Activated CD4-positive, alpha-beta T cell treated with anti-CD3 and anti-CD28 coated beads, Interleukin-2, amount 10 ng/mL, durations not matched to agents 7 days and 5 days (primary cell): ENCODE data around the gene COL13A1. TPM values are rescaled to one million over a fixed set of nuclear protein-coding genes. Genes with fewer than 3 reads are reported as not detected.

ENCODE experiments used
- CTCF ChIA-PET: fragments of 350-600 bp; sonication (Branson Sonifier 250); formaldehyde crosslinking; loops from one replicate; lab custom pipeline; 2021; ENCODE audit warnings: antibody characterized with exemption; lab: Charles Lee
- POLR2A ChIA-PET: fragments of 350-600 bp; sonication (Branson Sonifier 250); formaldehyde crosslinking; loops from one replicate; lab custom pipeline; 2021; ENCODE audit warnings: antibody characterized with exemption; lab: Charles Lee
- DNase-seq: peaks from one replicate; pipeline ENCODE4 v3.0.0-alpha.2; 2020
- H3K27ac Mint-ChIP-seq: one replicate; pipeline ENCODE4 v1.8.0; 2021; ENCODE audit warnings: mild to moderate bottlenecking, moderate library complexity, mixed read lengths
- H3K27me3 Mint-ChIP-seq: one replicate; pipeline ENCODE4 v1.8.0; 2021; ENCODE audit warnings: mixed read lengths
- H3K36me3 Mint-ChIP-seq: one replicate; pipeline ENCODE4 v1.8.0; 2021; ENCODE audit warnings: low read depth, mixed read lengths
- H3K4me1 Mint-ChIP-seq: one replicate; pipeline ENCODE4 v1.8.0; 2021; ENCODE audit warnings: mixed read lengths
- H3K4me3 Mint-ChIP-seq: one replicate; pipeline ENCODE4 v1.8.0; 2021; ENCODE audit warnings: mild to moderate bottlenecking, moderate library complexity, mixed read lengths
- H3K9me3 Mint-ChIP-seq: one replicate; pipeline ENCODE4 v1.8.0; 2021; ENCODE audit warnings: mixed read lengths
- total RNA-seq, 2 experiments: library from RNA; stranded (reverse); gene quantifications; one replicate each; pipeline ENCODE4 v1.2.3, GENCODE V29; 2021

Gene COL13A1
- total RNA-seq, 2 experiments from 2014 or later = not detected

DNA sequence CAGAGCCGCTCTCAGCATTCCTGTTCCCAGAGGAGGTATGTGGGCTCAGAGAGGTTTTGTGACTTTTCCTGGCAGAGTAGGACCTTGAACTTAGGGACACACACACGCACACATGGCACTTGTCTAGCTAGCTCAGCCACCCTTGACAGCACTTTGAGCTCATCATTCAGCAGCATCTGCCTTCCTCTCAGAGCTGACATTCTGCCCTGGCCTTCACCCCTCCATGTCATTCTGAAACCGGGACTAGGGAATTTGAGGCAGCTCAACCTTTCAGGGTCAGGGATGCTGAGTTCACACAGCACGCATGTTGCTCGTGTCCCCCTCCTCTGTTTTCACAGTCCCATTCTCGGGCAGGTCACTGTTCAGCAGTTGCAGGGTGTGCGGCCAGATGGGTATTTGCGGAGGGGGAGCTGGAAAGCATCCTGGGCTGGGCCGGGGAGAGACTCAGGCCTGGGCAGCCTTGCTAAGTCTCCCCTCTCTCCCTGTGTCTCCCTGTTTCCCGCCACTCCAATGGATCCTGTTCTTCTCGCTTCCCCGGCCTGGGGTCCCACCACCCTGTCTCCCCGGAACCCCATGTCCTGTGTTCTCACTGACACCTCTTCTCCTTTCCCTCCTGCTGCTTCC lies 78.0 kb downstream of the COL13A1 start:
- no peaks in the 10 kb centered on the region for H3K4me1 Mint-ChIP-seq

DNA sequence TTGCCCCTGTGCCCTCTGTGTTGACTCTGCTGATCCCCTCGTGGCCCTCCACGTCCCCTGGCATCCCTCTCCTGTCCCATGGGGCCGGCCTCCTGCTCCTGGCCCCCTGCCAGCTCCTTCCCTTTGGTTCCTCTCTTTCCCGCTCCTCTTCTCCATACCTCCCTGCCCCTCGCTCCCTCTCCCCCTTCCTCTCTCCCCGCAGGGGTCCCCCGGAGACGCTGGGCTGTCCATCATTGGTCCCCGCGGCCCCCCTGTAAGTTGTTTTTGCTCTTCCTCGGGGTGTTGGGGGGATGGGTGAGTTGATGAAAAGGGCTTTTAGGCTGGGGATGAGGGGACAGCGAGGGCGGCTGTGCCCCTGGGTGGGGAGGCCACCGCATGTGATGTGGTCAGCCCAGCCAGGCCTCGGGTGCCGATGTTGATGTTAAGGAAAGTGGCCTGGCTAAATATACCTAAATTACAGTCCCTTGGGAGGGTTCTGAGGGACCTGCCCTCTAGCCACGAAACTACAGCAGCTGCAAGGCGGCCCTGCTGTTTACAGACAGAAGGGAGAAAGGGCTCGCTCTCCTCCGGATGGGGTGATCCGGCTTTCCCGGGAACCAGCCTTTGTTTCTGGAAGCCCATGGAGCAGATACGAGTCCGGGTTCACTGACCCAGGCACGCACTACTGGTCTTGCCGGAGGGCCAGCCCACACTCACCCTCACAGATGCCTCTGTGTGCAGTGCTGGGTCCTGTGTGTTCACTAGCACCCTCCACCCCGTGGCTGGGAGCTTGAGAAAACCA lies 78.8 kb downstream of the COL13A1 start:
- Mint-ChIP-seq H3K27me3 (peaks cover 2% of the 10 kb centered on the region), H3K4me3 (no peak overlapping the region), H3K4me1 (no peaks in the 10 kb centered on the region), H3K27ac (no peak overlapping the region), H3K36me3 (no peaks in the 10 kb centered on the region), H3K9me3 (no peaks in the 10 kb centered on the region)
- DNase-seq = no peak
- ChIA-PET POLR2A (no interaction called here), CTCF (no interaction called here)

More for the DNA sequence above, 78.0 kb downstream of the COL13A1 start:
- ChIA-PET CTCF (interaction anchor here (0.9 kb wide), 1 partner anchor 9 kb away, joined by 3 read pairs; no protein-coding TSS in a partner anchor), POLR2A (no interaction called here)
- no peaks in the 10 kb centered on the region for H3K36me3 Mint-ChIP-seq
- H3K4me3 Mint-ChIP-seq = no peak overlapping the region
- no peak overlapping the region for H3K27ac Mint-ChIP-seq
- H3K9me3 Mint-ChIP-seq = no peaks in the 10 kb centered on the region
- H3K27me3 Mint-ChIP-seq = peaks cover 2% of the 10 kb centered on the region
- no peak for DNase-seq

DNA sequence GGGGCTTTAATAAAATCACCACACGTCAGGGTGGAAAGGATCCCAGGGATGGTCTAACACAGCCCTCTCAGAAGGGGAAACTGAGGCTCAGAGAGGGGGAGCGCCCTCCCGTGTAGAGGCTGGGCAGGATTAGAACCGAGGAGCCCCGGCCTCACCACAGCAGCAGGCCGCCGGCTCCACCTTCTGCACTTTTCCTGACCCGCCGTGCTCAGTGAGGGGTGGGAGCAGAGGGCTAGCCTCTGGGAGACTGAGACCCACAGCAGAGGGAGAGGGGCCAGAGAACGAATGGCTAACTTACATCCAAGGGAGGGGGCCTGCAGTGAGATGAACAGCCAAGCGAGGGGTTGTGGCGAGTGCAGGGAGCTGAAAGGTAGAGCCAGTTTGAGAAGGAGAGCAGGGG lies 79.5 kb downstream of the COL13A1 start:
- no peak for DNase-seq
- H3K27ac Mint-ChIP-seq = no peak overlapping the region
- H3K4me3 Mint-ChIP-seq = no peak overlapping the region
- no peaks in the 10 kb centered on the region for H3K9me3 Mint-ChIP-seq
- ChIA-PET POLR2A (no interaction called here), CTCF (no interaction called here)
- no peaks in the 10 kb centered on the region for H3K4me1 Mint-ChIP-seq
- H3K27me3 Mint-ChIP-seq = peaks cover 4% of the 10 kb centered on the region
- no peaks in the 10 kb centered on the region for H3K36me3 Mint-ChIP-seq

DNA sequence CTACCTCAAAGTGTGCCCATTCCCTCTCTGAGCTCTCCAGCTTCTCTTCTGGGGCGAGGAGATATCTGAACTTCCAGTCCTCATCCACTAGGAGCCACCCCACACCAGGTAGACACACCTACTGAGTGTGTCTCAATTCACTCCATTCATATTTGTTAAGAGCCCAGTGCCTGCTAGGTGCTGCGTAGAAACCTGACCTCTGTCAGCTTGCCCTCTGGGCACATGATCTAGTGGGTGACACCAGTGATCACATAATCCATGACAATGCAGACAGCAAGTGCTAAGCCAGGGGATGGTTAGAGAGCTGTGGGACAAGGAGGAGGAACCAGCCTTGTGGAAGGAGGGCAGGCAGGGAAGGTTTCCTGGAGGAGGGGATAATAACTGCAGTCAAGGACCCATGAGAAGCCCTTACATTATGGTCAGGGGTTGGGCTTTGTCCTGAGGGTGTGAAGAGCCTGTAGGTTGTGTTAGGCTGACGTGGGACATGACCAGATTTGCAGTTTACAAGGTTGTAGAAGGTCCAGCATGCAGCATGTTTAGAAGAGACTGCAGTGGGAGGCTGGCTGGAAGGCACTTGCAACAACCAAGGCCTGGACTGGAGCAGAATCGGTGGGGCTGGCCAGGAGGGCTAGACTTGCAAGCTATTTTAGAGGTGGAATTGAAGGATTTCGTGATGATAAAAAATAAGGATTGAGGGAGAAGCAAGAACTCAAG lies 81.8 kb downstream of the COL13A1 start:
- ChIA-PET POLR2A (no interaction called here), CTCF (interaction anchor here (0.9 kb wide), 1 partner anchor 75 kb away, joined by 3 read pairs; no protein-coding TSS in a partner anchor)
- H3K27me3 Mint-ChIP-seq = peaks cover 4% of the 10 kb centered on the region
- H3K4me3 Mint-ChIP-seq = no peak overlapping the region
- H3K9me3 Mint-ChIP-seq = no peaks in the 10 kb centered on the region
- H3K27ac Mint-ChIP-seq = no peak overlapping the region
- no peaks in the 10 kb centered on the region for H3K36me3 Mint-ChIP-seq
- no peak for DNase-seq
- H3K4me1 Mint-ChIP-seq = no peaks in the 10 kb centered on the region

DNA sequence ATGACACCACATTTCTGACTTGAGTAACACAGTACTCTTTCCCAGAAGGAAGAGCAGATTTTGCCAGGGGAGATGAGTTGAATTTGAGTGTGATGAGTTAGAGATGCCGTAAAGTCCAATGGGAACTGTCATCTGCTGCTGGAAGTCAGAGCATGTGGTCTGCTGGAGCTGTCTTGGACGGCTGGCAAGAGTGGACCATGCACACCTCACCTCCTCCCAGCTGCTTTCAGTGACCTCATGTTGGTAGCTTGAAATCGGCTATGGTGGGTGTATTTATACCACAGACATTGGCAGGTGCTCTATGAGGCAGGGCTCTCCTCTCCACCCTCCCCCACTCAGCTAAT lies 82.3 kb downstream of the COL13A1 start:
- no peaks in the 10 kb centered on the region for H3K9me3 Mint-ChIP-seq
- ChIA-PET CTCF (interaction anchor here (0.9 kb wide), 1 partner anchor 74 kb away, joined by 3 read pairs; no protein-coding TSS in a partner anchor), POLR2A (no interaction called here)
- no peak overlapping the region for H3K27ac Mint-ChIP-seq
- no peak overlapping the region for H3K4me3 Mint-ChIP-seq
- DNase-seq = no peak
- H3K4me1 Mint-ChIP-seq = no peaks in the 10 kb centered on the region
- no peaks in the 10 kb centered on the region for H3K36me3 Mint-ChIP-seq
- peaks cover 4% of the 10 kb centered on the region for H3K27me3 Mint-ChIP-seq

DNA sequence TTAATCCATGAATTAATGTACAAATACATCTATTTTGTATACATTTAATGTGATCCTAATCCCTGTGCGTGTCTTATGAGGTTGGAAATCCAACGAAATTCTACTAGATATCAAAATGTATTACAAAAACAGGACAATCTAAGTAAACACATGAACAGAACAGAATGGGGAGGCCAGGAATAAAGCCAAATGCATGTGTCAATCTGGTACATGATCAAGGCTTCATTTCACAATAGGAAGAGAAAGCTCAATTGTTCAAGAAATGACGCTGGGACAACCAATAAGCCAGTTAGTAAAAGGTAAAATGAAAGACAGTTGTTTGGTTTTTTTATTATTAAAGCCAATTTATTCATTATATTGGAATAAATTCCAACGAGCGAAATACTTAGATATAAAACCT lies 83.0 kb downstream of the COL13A1 start:
- H3K27me3 Mint-ChIP-seq = peaks cover 4% of the 10 kb centered on the region
- CTCF ChIA-PET = no interaction called here
- no peaks in the 10 kb centered on the region for H3K36me3 Mint-ChIP-seq
- POLR2A ChIA-PET = no interaction called here
- no peak overlapping the region for H3K27ac Mint-ChIP-seq
- no peaks in the 10 kb centered on the region for H3K9me3 Mint-ChIP-seq
- no peak for DNase-seq
- no peak overlapping the region for H3K4me3 Mint-ChIP-seq
- H3K4me1 Mint-ChIP-seq = no peaks in the 10 kb centered on the region

DNA sequence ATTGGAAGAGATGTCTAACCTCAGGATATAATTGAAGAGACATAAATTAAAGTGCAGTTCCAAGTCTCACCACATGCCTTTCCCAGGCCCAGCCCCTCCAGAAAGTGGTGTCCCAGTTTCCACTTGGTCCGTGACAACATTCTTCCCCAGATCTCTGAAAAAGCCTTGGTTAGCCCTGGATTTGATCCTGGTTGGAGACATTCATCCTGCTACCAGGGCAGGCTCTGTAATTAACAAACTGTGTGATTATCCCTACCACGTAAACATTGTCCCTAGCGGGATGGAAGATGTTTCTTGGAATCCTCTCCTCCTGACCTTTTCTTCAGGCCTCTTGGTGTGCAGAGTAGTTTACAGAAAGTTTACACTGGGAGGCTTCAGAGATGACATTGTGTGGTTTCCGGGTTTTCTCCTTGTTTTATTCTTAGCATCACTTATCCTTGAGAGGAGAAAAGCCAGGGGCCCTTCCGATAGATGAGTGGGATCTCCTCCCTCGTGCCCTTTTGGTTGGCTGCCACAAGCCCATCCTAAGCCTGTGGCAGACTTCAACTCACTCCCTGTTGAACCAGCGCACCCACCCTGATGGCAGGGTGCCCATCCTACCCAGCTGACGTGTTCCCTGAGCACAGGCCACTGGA lies 83.8 kb downstream of the COL13A1 start:
- POLR2A ChIA-PET = no interaction called here
- H3K9me3 Mint-ChIP-seq = no peaks in the 10 kb centered on the region
- no peak overlapping the region for H3K4me3 Mint-ChIP-seq
- H3K27me3 Mint-ChIP-seq = peaks cover 4% of the 10 kb centered on the region
- no peaks in the 10 kb centered on the region for H3K36me3 Mint-ChIP-seq
- no peaks in the 10 kb centered on the region for H3K4me1 Mint-ChIP-seq
- no peak overlapping the region for H3K27ac Mint-ChIP-seq
- CTCF ChIA-PET = interaction anchor here (0.6 kb wide), 1 partner anchor 549 kb away, joined by 5 read pairs; no protein-coding TSS in a partner anchor
- DNase-seq = no peak

DNA sequence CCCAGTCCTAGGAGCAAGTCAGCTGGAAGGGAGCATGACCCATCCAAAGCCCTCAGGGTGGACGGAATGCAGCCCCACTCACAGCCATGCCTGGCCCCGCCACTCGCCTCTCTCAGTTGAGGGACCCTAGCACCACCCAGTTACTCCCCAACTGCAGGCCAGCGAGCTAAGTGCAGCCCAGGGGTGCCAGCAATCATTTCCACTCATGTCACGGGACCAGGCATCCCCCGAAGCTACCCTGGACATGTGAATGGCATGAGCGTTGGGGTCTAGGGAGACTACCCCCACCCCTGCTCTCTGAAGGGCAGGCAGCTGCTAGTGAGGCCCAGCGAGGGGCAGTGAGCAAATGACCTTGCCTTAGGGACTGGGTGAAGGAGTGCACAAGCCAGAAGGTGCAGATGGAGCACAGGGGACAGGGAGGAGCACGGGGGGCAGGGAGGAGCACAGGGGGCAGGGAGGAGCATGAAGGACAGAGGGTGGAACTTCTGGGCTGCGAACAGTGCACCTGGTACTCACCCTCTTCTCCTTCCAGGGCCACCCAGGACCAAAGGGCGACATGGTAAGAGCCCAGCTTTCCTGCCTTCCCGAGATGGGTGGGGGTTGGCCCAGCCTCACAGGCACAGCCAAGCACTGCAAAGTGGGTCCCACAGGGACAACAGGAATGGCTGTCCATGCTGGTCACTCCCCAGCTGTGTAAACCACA lies 87.3 kb downstream of the COL13A1 start:
- DNase-seq = no peak
- H3K36me3 Mint-ChIP-seq = no peaks in the 10 kb centered on the region
- H3K27me3 Mint-ChIP-seq = peaks cover 2% of the 10 kb centered on the region
- H3K27ac Mint-ChIP-seq = no peak overlapping the region
- ChIA-PET POLR2A (no interaction called here), CTCF (interaction anchor here (0.8 kb wide), 1 partner anchor 10 kb away, joined by 3 read pairs; no protein-coding TSS in a partner anchor)
- no peaks in the 10 kb centered on the region for H3K4me1 Mint-ChIP-seq
- H3K9me3 Mint-ChIP-seq = no peaks in the 10 kb centered on the region
- H3K4me3 Mint-ChIP-seq = no peak overlapping the region

DNA sequence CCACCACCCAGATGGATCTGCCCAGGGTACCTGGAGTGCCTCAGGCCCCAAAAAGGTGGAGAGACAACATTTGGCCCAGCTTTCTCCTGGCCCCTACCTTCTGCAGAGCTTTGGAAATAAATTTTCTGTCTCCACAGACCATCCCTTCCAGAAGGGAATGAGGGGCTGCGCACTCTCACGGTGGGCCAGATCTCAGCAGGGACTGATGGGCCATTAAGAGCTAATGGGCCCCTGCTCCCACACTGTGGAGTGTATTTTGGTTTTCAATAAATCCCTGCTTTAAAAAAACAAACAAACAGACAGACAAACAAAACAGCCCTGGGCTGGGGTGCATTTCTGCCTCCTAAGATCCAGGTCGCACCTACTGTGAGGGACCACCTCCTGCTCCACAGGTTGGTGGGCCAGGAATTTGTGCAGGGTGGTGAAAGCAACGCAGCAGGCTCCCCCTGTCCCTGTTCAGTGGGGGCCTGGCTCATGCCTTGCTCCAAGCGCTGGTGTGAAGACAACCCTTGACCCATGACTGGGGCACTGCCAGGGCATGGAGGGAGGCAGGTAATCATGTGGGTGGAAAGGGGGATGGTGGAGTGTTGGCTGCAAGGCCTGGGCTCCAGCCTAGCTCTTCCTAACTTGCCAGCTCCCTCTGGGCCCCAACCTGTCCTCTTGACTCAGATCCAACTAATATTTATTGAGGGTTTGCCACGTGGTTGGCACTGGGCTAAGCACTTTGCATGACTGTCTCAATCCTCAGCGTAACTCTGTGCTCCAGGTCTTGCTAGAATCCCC lies 88.5 kb downstream of the COL13A1 start:
- Mint-ChIP-seq H3K27ac (no peak overlapping the region), H3K4me1 (no peaks in the 10 kb centered on the region), H3K27me3 (peaks cover 2% of the 10 kb centered on the region), H3K9me3 (no peaks in the 10 kb centered on the region), H3K36me3 (no peaks in the 10 kb centered on the region), H3K4me3 (no peak overlapping the region)
- ChIA-PET POLR2A (no interaction called here), CTCF (no interaction called here)
- no peak for DNase-seq

DNA sequence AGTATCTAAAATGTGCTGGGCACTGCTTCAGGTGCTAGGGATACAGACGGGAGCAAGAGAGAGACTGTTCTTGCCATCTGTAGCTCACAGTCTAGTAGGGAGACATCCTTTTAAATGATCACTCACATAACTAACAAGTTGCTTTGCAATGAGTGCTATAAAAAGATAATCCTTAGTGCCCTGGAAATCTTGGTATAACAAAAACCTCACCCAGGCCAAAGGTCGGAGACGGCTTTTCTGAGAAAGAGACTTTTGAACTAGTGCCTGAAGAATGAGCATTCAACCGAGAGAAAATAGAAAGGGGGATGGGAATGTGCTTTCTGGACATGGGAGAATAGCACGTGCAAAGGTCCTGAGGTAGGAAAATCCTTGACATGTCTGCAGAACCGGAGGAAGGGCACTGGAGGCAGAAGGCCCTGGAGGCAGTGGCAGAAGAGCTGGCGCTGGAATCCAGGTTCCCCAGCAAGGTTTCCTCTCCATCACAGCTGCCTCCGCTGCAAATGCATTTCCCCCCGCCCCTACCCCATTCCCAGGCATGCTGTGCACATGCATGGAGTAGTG lies 89.4 kb downstream of the COL13A1 start:
- Mint-ChIP-seq H3K36me3 (no peaks in the 10 kb centered on the region), H3K27me3 (no peaks in the 10 kb centered on the region), H3K4me1 (no peaks in the 10 kb centered on the region), H3K9me3 (no peaks in the 10 kb centered on the region), H3K27ac (no peak overlapping the region), H3K4me3 (no peak overlapping the region)
- CTCF ChIA-PET = interaction anchor here (0.8 kb wide), 1 partner anchor 21 kb away, joined by 4 read pairs; no protein-coding TSS in a partner anchor
- POLR2A ChIA-PET = no interaction called here
- DNase-seq = no peak

DNA sequence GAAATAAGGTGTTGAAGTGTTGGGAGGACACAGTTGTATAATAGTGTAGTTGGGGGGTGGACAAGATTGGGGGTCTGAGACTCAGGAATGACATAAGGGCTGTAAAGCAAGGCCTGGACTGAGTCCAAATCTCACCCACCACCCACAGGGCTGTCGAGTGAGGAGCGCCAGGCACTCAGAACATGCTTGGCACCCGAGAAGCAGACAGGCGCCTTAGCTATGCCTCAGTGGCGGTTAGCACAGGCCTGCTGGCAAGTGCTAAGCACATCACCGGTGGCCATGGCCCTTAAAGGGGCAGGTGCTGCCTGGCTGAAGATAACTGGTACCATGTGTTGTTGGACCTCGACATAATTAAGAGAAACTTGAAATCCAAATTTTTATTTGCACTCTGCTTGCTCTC lies 90.7 kb downstream of the COL13A1 start:
- no peak overlapping the region for H3K4me3 Mint-ChIP-seq
- no peaks in the 10 kb centered on the region for H3K36me3 Mint-ChIP-seq
- H3K27ac Mint-ChIP-seq = no peak overlapping the region
- ChIA-PET CTCF (interaction anchor here (0.6 kb wide), 1 partner anchor 405 kb away, joined by 3 read pairs; no protein-coding TSS in a partner anchor), POLR2A (no interaction called here)
- H3K27me3 Mint-ChIP-seq = no peaks in the 10 kb centered on the region
- H3K4me1 Mint-ChIP-seq = no peaks in the 10 kb centered on the region
- no peak for DNase-seq
- H3K9me3 Mint-ChIP-seq = no peaks in the 10 kb centered on the region
